PC-9 (cell line): ENCODE results near the gene SPEG.

Experiments
- CTCF ChIP-seq: fragments of 200-600 bp; sonication (generic); conservative IDR thresholded peaks from 2 replicates; pipeline ENCODE4 v1.6.1; 2017; ENCODE audit warnings: mixed run types, antibody characterized with exemption, mild to moderate bottlenecking, moderate library complexity
- EZH2 ChIP-seq: fragments of 200-600 bp; sonication (generic); IDR thresholded peaks from 2 replicates; pipeline ENCODE4 v1.8.0; 2017; ENCODE audit warnings: antibody characterized with exemption, low read depth

DNA sequence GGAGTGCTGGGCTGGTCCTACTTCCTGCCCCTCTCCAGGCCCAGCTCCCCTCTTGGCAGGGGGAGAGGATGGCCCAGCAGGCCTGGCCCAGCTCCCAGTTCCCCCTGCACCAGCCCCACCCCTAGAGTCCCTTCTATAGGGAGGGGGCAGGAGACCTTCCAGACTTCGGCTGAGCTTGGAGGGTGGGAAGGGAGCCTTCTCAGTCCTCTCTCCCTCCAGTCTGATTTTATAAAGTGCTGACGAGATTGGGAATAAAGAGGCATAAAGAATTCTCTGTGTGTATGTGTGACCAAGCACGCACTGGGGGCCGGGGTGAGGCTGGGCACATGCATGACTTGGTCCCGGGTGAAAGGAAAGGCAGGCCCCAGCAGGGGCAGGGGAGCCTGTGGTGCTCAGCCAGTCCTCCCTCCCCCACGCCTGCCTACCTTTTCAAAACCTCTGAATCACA lies 103.9 kb downstream of the SPEG start:
- TF ChIP-seq CTCF: no peak
- no peak for TF ChIP-seq EZH2
